HepG2 (cell line): ENCODE results near the gene TTC39B. TPM values are rescaled to one million over a fixed set of nuclear protein-coding genes. Genes with fewer than 3 reads are reported as not detected.

Source experiments
- ATAC-seq: fragments of 200-7000 bp; cut with Tn5 transposase; 3 replicates; pipeline ENCODE4 v1.9.1; 2020; ENCODE audit warnings: mild to moderate bottlenecking, moderate library complexity
- BruUV-seq: library from RNA; stranded (reverse); fragments of 400-500 nt; replicated peaks from 2 replicates; lab custom pipeline; 2021; lab: Mats Ljungman, UMichigan
- CTCF ChIA-PET: fragments of 300-600 bp; formaldehyde crosslinking; extraction: SDS; loops from one replicate; lab custom pipeline; 2021; ENCODE audit warnings: low total read pairs, inconsistent platforms, low intra/inter-chr PET ratio; lab: Yijun Ruan, JAX
- POLR2A ChIA-PET: fragments of 350-600 bp; sonication (Branson Sonifier 250); formaldehyde crosslinking; loops from one replicate; lab custom pipeline; 2020; ENCODE audit warnings: antibody characterized with exemption, inconsistent platforms; lab: Yijun Ruan, JAX
- DNase-seq: peaks from one replicate; pipeline ENCODE4 v3.0.0-alpha.2; 2015; ENCODE audit warnings: low spot score
- FAIRE-seq: peaks from 3 replicates; lab custom pipeline; 2011; peaks lifted over from hg19 to GRCh38; lab: Jason Lieb, UNC
- H2AFZ ChIP-seq: one replicate; pipeline ENCODE4 v1.6.1; 2011; ENCODE audit warnings: low read length, inconsistent platforms
- H3K27ac ChIP-seq: fragments of 300-600 bp; 3 replicates; pipeline ENCODE4 v1.8.0; 2011; ENCODE audit warnings: mixed run types, mild to moderate bottlenecking, mixed read lengths, low read length, inconsistent platforms; ENCODE audit not compliant: insufficient read depth; ENCODE audit errors: extremely low read length
- H3K27me3 ChIP-seq, 2 experiments: fragments of 200-600 bp in 1 of 2; 2 replicates in 1 of 2; 3 replicates in 1 of 2; pipeline versions ENCODE4 v1.6.0 to v1.8.0; 2011; ENCODE audit warnings: low read length in 2 of 2, mild to moderate bottlenecking in 2 of 2, moderate library complexity in 2 of 2, inconsistent platforms in 1 of 2; ENCODE audit not compliant: insufficient read depth in 2 of 2, control insufficient read depth in 1 of 2
- H3K36me3 ChIP-seq, 2 experiments: fragments of 200-600 bp in 1 of 2; replicated peaks in 1 of 2; 2 replicates in 1 of 2; 3 replicates in 1 of 2; pipeline versions ENCODE4 v1.5.1 to v1.8.0; 2011; ENCODE audit warnings: low read length in 2 of 2, inconsistent platforms in 1 of 2; ENCODE audit not compliant: insufficient read depth in 2 of 2, control insufficient read depth in 1 of 2
- H3K4me1 ChIP-seq: 2 replicates; pipeline ENCODE4 v1.5.1; 2012; ENCODE audit warnings: low read length, inconsistent platforms; ENCODE audit not compliant: insufficient read depth
- H3K4me2 ChIP-seq: 2 replicates; pipeline ENCODE4 v1.6.0; 2011; ENCODE audit warnings: low read depth, low read length, inconsistent platforms
- H3K4me3 ChIP-seq, 3 experiments: fragments of 200-600 bp in 1 of 3; sonication (generic), shearing (Covaris generic) in 1 of 3; replicated peaks in 1 of 3; 2 replicates each; pipeline ENCODE4 v1.5.1; 2011 to 2016; ENCODE audit warnings: low read length in 3 of 3, inconsistent platforms in 2 of 3, low read depth in 2 of 3, mild to moderate bottlenecking in 2 of 3, control low read depth in 1 of 3, mixed read lengths in 1 of 3; ENCODE audit not compliant: insufficient read depth in 1 of 3
- H3K79me2 ChIP-seq: one replicate; pipeline ENCODE4 v1.6.1; 2011; ENCODE audit warnings: low read length, inconsistent platforms; ENCODE audit not compliant: insufficient read depth
- H3K9ac ChIP-seq: 2 replicates; pipeline ENCODE4 v1.6.0; 2011; ENCODE audit warnings: mild to moderate bottlenecking, low read depth, low read length, inconsistent platforms; ENCODE audit not compliant: insufficient read depth
- H3K9me3 ChIP-seq: 2 replicates; pipeline ENCODE4 v1.5.1; 2012; ENCODE audit warnings: mild to moderate bottlenecking, low read length
- H4K20me1 ChIP-seq: 2 replicates; pipeline ENCODE4 v1.6.0; 2011; ENCODE audit warnings: inconsistent platforms, mild to moderate bottlenecking, low read length, moderate library complexity; ENCODE audit not compliant: insufficient read depth
- ARNT ChIP-seq: fragments of 450-650 bp; IDR thresholded peaks from 2 replicates; pipeline ENCODE4 v1.6.1; 2017
- DNMT1 ChIP-seq: sonication (generic); formaldehyde crosslinking; IDR thresholded peaks from 2 replicates; pipeline ENCODE4 v1.5.1; 2020; ENCODE audit warnings: mild to moderate bottlenecking, missing genetic modification reagents
- MEIS2 ChIP-seq: sonication (generic); formaldehyde crosslinking; IDR thresholded peaks from 2 replicates; pipeline ENCODE4 v1.9.0; 2021; ENCODE audit warnings: mild to moderate bottlenecking, missing genetic modification reagents
- YY1 ChIP-seq: IDR thresholded peaks from 2 replicates; pipeline ENCODE4 v1.6.1; 2011; ENCODE audit warnings: low read length, low read depth, moderate library complexity, mild to moderate bottlenecking; ENCODE audit not compliant: insufficient read depth, insufficient replicate concordance
- ZFP90 ChIP-seq: sonication (generic); formaldehyde crosslinking; IDR thresholded peaks from 2 replicates; pipeline ENCODE4 v1.8.0; 2022; ENCODE audit warnings: missing genetic modification reagents, mild to moderate bottlenecking, inconsistent platforms, borderline replicate concordance
- ZKSCAN8 ChIP-seq: IDR thresholded peaks from 2 replicates; pipeline ENCODE4 v1.6.1; 2016; ENCODE audit warnings: borderline replicate concordance, missing genetic modification reagents, missing compliant biosample characterization
- ZNF251 ChIP-seq: sonication (generic); formaldehyde crosslinking; IDR thresholded peaks from 2 replicates; pipeline ENCODE4 v1.9.0; 2021; ENCODE audit warnings: mild to moderate bottlenecking, missing genetic modification reagents
- ZNF317 ChIP-seq: sonication (generic); formaldehyde crosslinking; IDR thresholded peaks from 2 replicates; pipeline ENCODE4 v1.5.0; 2020; ENCODE audit warnings: mild to moderate bottlenecking, missing genetic modification reagents
- WGBS: methylation state at CpG from one replicate; pipeline ENCODE4 v1.1.6; 2017; ENCODE audit warnings: low lambda C conversion rate; 5-methylcytosine and 5-hydroxymethylcytosine counted together
- in situ Hi-C: cut with HindIII; loops from 2 replicates; pipeline ENCODE4 v1.10.0; 2017; ENCODE audit warnings: low pct_unique_long_range_greater_than_20kb; ENCODE audit not compliant: extremely low pct_ligation_motif_present
- intact Hi-C: fragments of 100-400 bp; cut with micrococcal nuclease; formaldehyde crosslinking; loops from one replicate; pipeline ENCODE4 v1.10.0; 2022; ENCODE audit not compliant: unreplicated experiment
- polyA plus RNA-seq, 8 experiments: library from polyadenylated mRNA; depleted of rRNA in 3 of 8; stranded (reverse) in 7 of 8; unstranded in 1 of 8; fragments of >200 nt; fragmentation: Illumina TruSeq in 4 of 8; extraction: Trizol in 4 of 8; gene quantifications; 2 replicates each; pipeline versions ENCODE4 v1.2.1 to v1.2.3, GENCODE V29; 2011 to 2016; ENCODE audit warnings: low read depth in 4 of 8, missing spikeins in 1 of 8, mixed read lengths in 1 of 8; ENCODE audit not compliant: insufficient read depth in 1 of 8
- total RNA-seq, 5 experiments: library from RNA; depleted of rRNA; stranded (reverse); fragments of >200 nt; fragmentation: Illumina TruSeq; extraction: Trizol; gene quantifications; 2 replicates each; pipeline ENCODE4 v1.2.3, GENCODE V29; 2016; ENCODE audit warnings: low read depth in 1 of 5
- TF ChIP-seq, protein P1 (sequence below): sonication (generic); formaldehyde crosslinking; IDR thresholded peaks from 2 replicates; pipeline ENCODE4 v1.5.0; 2020; ENCODE audit warnings: mild to moderate bottlenecking, missing genetic modification reagents, borderline replicate concordance
- TF ChIP-seq, protein P2 (sequence below): sonication (generic); formaldehyde crosslinking; IDR thresholded peaks from 2 replicates; pipeline ENCODE4 v1.4.0; 2020; ENCODE audit warnings: missing genetic modification reagents

Gene TTC39B
- total and polyA plus RNA-seq, 2 of the 13 experiments (the other 11 are each of a cell fraction or from before 2014, with no cell fraction given) = 14.3 to 19.4 TPM

DNA sequence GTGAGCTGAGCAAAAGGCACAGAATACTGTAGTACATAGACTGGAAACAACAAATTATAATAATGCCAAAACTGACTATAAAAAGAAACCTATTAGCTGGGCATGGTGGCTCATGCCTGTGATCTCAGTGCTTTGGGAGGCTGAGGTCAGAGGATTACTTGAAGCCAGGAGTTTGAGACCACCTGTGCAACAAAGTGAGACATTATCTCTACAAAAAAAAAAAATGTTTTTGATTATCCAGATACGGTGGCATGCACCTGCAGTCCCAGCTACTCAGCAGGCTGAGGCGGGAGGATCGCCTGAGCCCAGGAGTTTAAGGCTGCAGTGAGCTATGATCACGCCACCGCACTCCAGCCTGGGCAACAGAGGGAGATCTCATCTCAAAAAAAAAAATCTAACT is 175.9 kb downstream of the TTC39B start:
- Histone ChIP-seq H3K27ac (no peak overlapping the region), H3K4me3 (no peak overlapping the region), H3K4me1 (peaks cover 20% of the 10 kb centered on the region; the same call in 1 of the 2 replicates), H3K36me3 (no peaks in the 10 kb centered on the region), H3K9me3 (no peaks in the 10 kb centered on the region), H2AFZ (no peak overlapping the region), H3K79me2 (no peaks in the 10 kb centered on the region), H3K27me3 (0 out of 5 replicates have a peak, but pooled peaks cover 0 to 3% of the 10 kb centered on the region in 2 experiments), H4K20me1 (no peaks in the 10 kb centered on the region), H3K4me2 (no peak overlapping the region), H3K9ac (no peak overlapping the region)
- FAIRE-seq = no peak
- DNase-seq = no peak
- intact Hi-C loops = no loop called here
- in situ Hi-C loops = no loop called here
- TF ChIP-seq MEIS2 = no peak
- TF ChIP-seq ZNF317 = no peak
- TF ChIP-seq, protein P1, sequence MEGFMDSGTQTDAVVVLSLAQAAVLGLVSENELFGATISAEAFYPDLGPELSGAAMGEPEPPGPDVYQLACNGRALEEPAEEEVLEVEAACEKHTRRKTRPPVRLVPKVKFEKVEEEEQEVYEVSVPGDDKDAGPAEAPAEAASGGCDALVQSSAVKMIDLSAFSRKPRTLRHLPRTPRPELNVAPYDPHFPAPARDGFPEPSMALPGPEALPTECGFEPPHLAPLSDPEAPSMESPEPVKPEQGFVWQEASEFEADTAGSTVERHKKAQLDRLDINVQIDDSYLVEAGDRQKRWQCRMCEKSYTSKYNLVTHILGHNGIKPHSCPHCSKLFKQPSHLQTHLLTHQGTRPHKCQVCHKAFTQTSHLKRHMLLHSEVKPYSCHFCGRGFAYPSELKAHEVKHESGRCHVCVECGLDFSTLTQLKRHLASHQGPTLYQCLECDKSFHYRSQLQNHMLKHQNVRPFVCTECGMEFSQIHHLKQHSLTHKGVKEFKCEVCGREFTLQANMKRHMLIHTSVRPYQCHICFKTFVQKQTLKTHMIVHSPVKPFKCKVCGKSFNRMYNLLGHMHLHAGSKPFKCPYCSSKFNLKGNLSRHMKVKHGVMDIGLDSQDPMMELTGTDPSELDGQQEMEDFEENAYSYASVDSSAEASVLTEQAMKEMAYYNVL = no peak
- TF ChIP-seq ZKSCAN8 (CRISPR knock-in tag) = no peak
- no peak for TF ChIP-seq ARNT
- TF ChIP-seq, protein P2, sequence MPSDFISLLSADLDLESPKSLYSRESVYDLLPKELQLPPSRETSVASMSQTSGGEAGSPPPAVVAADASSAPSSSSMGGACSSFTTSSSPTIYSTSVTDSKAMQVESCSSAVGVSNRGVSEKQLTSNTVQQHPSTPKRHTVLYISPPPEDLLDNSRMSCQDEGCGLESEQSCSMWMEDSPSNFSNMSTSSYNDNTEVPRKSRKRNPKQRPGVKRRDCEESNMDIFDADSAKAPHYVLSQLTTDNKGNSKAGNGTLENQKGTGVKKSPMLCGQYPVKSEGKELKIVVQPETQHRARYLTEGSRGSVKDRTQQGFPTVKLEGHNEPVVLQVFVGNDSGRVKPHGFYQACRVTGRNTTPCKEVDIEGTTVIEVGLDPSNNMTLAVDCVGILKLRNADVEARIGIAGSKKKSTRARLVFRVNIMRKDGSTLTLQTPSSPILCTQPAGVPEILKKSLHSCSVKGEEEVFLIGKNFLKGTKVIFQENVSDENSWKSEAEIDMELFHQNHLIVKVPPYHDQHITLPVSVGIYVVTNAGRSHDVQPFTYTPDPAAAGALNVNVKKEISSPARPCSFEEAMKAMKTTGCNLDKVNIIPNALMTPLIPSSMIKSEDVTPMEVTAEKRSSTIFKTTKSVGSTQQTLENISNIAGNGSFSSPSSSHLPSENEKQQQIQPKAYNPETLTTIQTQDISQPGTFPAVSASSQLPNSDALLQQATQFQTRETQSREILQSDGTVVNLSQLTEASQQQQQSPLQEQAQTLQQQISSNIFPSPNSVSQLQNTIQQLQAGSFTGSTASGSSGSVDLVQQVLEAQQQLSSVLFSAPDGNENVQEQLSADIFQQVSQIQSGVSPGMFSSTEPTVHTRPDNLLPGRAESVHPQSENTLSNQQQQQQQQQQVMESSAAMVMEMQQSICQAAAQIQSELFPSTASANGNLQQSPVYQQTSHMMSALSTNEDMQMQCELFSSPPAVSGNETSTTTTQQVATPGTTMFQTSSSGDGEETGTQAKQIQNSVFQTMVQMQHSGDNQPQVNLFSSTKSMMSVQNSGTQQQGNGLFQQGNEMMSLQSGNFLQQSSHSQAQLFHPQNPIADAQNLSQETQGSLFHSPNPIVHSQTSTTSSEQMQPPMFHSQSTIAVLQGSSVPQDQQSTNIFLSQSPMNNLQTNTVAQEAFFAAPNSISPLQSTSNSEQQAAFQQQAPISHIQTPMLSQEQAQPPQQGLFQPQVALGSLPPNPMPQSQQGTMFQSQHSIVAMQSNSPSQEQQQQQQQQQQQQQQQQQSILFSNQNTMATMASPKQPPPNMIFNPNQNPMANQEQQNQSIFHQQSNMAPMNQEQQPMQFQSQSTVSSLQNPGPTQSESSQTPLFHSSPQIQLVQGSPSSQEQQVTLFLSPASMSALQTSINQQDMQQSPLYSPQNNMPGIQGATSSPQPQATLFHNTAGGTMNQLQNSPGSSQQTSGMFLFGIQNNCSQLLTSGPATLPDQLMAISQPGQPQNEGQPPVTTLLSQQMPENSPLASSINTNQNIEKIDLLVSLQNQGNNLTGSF (CRISPR knock-in tag) = no peak
- TF ChIP-seq DNMT1 (CRISPR knock-in tag) = no peak
- no peak for TF ChIP-seq ZFP90
- no peak for TF ChIP-seq YY1
- no peak for TF ChIP-seq ZNF251 (CRISPR knock-in tag)
- WGBS = 43% methylated on average over 5 of the region's 5 CpGs
- no TSS peak for BruUV-seq
- ATAC-seq = no peak
- CTCF ChIA-PET = no interaction called here
- POLR2A ChIA-PET = no interaction called here
